MM.1S (cell line): ENCODE results near the gene LHPP.

ENCODE experiments used
- DNase-seq: peaks from one replicate; pipeline ENCODE4 v3.0.0-alpha.2; 2015
- H2AFZ ChIP-seq: fragments of 300-600 bp; sonication (generic); 2 replicates; pipeline ENCODE4 v1.6.0; 2016; ENCODE audit warnings: antibody characterized with exemption, low read length
- H3F3A ChIP-seq: fragments of 300-600 bp; sonication (generic); 2 replicates; pipeline ENCODE4 v1.6.1; 2016; ENCODE audit warnings: mild to moderate bottlenecking, antibody characterized with exemption, low read length, moderate library complexity, mixed read lengths; ENCODE audit not compliant: insufficient read depth
- H3K27ac ChIP-seq: fragments of 300-600 bp; sonication (generic); 2 replicates; pipeline ENCODE4 v1.5.1; 2016; ENCODE audit warnings: mild to moderate bottlenecking, low read length
- H3K27me3 ChIP-seq: fragments of 300-600 bp; sonication (generic); replicated peaks from 2 replicates; pipeline ENCODE4 v1.6.0; 2016; ENCODE audit warnings: low read length; ENCODE audit not compliant: insufficient read depth
- H3K36me3 ChIP-seq: fragments of 300-600 bp; sonication (generic); replicated peaks from 2 replicates; pipeline ENCODE4 v1.6.1; 2016; ENCODE audit warnings: mild to moderate bottlenecking, low read length, mixed read lengths; ENCODE audit not compliant: insufficient read depth
- H3K4me1 ChIP-seq: fragments of 300-600 bp; sonication (generic); 2 replicates; pipeline ENCODE4 v1.6.1; 2016; ENCODE audit warnings: low read length, mixed read lengths
- H3K4me2 ChIP-seq: fragments of 300-600 bp; sonication (generic); 2 replicates; pipeline ENCODE4 v1.6.0; 2016; ENCODE audit warnings: low read depth, low read length
- H3K4me3 ChIP-seq: fragments of 300-600 bp; sonication (generic); 2 replicates; pipeline ENCODE4 v1.5.1; 2016; ENCODE audit warnings: low read length, mixed read lengths
- H3K79me2 ChIP-seq: fragments of 300-600 bp; sonication (generic); 2 replicates; pipeline ENCODE4 v1.6.1; 2016; ENCODE audit warnings: mixed run types, low read length, mixed read lengths
- H3K9ac ChIP-seq: fragments of 300-600 bp; sonication (generic); 2 replicates; pipeline ENCODE4 v1.6.1; 2016; ENCODE audit warnings: low read length, mixed read lengths
- H3K9me2 ChIP-seq: fragments of 300-600 bp; sonication (generic); replicated peaks from 2 replicates; pipeline ENCODE4 v1.6.1; 2016; ENCODE audit warnings: mild to moderate bottlenecking, low read length, mixed read lengths; ENCODE audit not compliant: insufficient read depth
- H3K9me3 ChIP-seq: fragments of 300-600 bp; sonication (generic); replicated peaks from 2 replicates; pipeline ENCODE4 v1.6.1; 2016; ENCODE audit warnings: mild to moderate bottlenecking, low read length, mixed read lengths; ENCODE audit not compliant: insufficient read depth
- H4K20me1 ChIP-seq: fragments of 300-600 bp; sonication (generic); 2 replicates; pipeline ENCODE4 v1.6.1; 2016; ENCODE audit warnings: mild to moderate bottlenecking, low read length, moderate library complexity, mixed read lengths; ENCODE audit not compliant: insufficient read depth
- CTCF ChIP-seq: fragments of 300-600 bp; sonication (generic); IDR thresholded peaks from 2 replicates; pipeline ENCODE4 v1.5.1; 2016; ENCODE audit warnings: antibody characterized with exemption, low read length, mixed read lengths
- EZH2 ChIP-seq: fragments of 300-600 bp; sonication (generic); optimal IDR thresholded peaks from 2 replicates; pipeline ENCODE3; 2017; ENCODE audit warnings: low read depth, mild to moderate bottlenecking, antibody characterized with exemption, low read length, mixed read lengths
- EZH2phosphoT487 ChIP-seq: fragments of 300-600 bp; sonication (generic); IDR thresholded peaks from 2 replicates; pipeline ENCODE4 v1.6.1; 2018; ENCODE audit warnings: antibody characterized with exemption, low read length

The LHPP gene

GRCh38 chr10:124447751-124448466 lies 13.7 kb upstream of the LHPP start:
- Histone ChIP-seq H3K9me2 (no peaks in the 10 kb centered on the region), H3F3A (no peaks in the 10 kb centered on the region), H2AFZ (no peak overlapping the region), H3K27ac (no peak overlapping the region), H3K4me1 (no peaks in the 10 kb centered on the region), H3K79me2 (no peaks in the 10 kb centered on the region), H3K9ac (no peak overlapping the region), H3K27me3 (peaks cover 63% of the 10 kb centered on the region), H3K4me2 (no peak overlapping the region), H4K20me1 (no peaks in the 10 kb centered on the region), H3K36me3 (no peaks in the 10 kb centered on the region), H3K4me3 (no peak overlapping the region), H3K9me3 (no peaks in the 10 kb centered on the region)
- TF ChIP-seq EZH2, result no peak
- TF ChIP-seq EZH2phosphoT487, result no peak
- no peak for TF ChIP-seq CTCF
- DNase-seq, result no peak

GRCh38 chr10:124448696-124449169 lies 12.9 kb upstream of the LHPP start:
- no peak overlapping the region for H2AFZ ChIP-seq
- H3K79me2 ChIP-seq, result no peaks in the 10 kb centered on the region
- no peaks in the 10 kb centered on the region for H3F3A ChIP-seq
- H3K27me3 ChIP-seq, result peaks cover 63% of the 10 kb centered on the region
- no peaks in the 10 kb centered on the region for H3K9me2 ChIP-seq
- H3K36me3 ChIP-seq, result no peaks in the 10 kb centered on the region
- peak overlapping the region; percentile 7; the same call in 1 of the 2 replicates for H3K4me3 ChIP-seq
- TF ChIP-seq EZH2 (no peak), EZH2phosphoT487 (no peak), CTCF (peak; percentile 16; the same call in 1 of the 2 replicates)
- H4K20me1 ChIP-seq, result no peaks in the 10 kb centered on the region
- peak overlapping the region; percentile 37; the same call in 1 of the 2 replicates for H3K4me2 ChIP-seq
- H3K9me3 ChIP-seq, result no peaks in the 10 kb centered on the region
- H3K9ac ChIP-seq, result no peak overlapping the region
- H3K27ac ChIP-seq, result no peak overlapping the region
- DNase-seq, result no peak
- H3K4me1 ChIP-seq, result no peaks in the 10 kb centered on the region

- no peak overlapping the region for H3K27ac ChIP-seq
- peak overlapping the region; percentile 37; the same call in 1 of the 2 replicates for H3K4me2 ChIP-seq
Measured at GRCh38 chr10:124449170-124450011, 12.2 kb upstream of the LHPP start.

More at GRCh38 chr10:124449170-124450011, 12.2 kb upstream of the LHPP start:
- Histone ChIP-seq H3K9ac (no peak overlapping the region), H2AFZ (no peak overlapping the region), H3K36me3 (no peaks in the 10 kb centered on the region), H3K79me2 (no peaks in the 10 kb centered on the region), H4K20me1 (no peaks in the 10 kb centered on the region), H3K9me2 (no peaks in the 10 kb centered on the region), H3K4me1 (no peaks in the 10 kb centered on the region), H3F3A (no peaks in the 10 kb centered on the region), H3K9me3 (no peaks in the 10 kb centered on the region), H3K27me3 (peaks cover 63% of the 10 kb centered on the region), H3K4me3 (0 out of 2 replicates have a peak overlapping the region, but pooled peaks have one; percentile 7)
- TF ChIP-seq CTCF (no peak), EZH2 (peak; percentile 70), EZH2phosphoT487 (no peak)
- no peak for DNase-seq
